Osteocyte (in vitro differentiated cells): Measurements from ENCODE around the gene ATP6AP1. TPM values are rescaled to one million over a fixed set of nuclear protein-coding genes. Genes with fewer than 3 reads are reported as not detected.

Experiments
- microRNA-seq: library from miRNA; unstranded; fragments of <30 nt; microRNA quantifications from one replicate; pipeline ENCODE4 v1.1.0, GENCODE V29; 2020; ENCODE audit not compliant: unreplicated experiment
- total RNA-seq: library from RNA; stranded (reverse); gene quantifications from 2 replicates; pipeline ENCODE4 v1.2.1, GENCODE V29; 2021

Gene ATP6AP1
- total RNA-seq, 1 donor from 2014 or later: 144 TPM

Small RNAs within 50 kb of the gene (microRNA-seq; reads per million reads assigned to microRNA genes)
- 2.7 reads per million for gene MIR6858

Other genes starting within 250 kb of the ATP6AP1 start
- gene OPN1MW, start 246.1 kb upstream of the ATP6AP1 start, total RNA-seq: not detected in 2 replicates
- gene OPN1MW2, start 208.9 kb upstream of the ATP6AP1 start, total RNA-seq: not detected in 2 replicates
- not detected in 2 replicates for gene OPN1MW3, start 171.1 kb upstream of the ATP6AP1 start, total RNA-seq
- gene TEX28, start 133.6 kb upstream of the ATP6AP1 start, total RNA-seq: not detected in 2 replicates
- not detected in 2 replicates for gene TKTL1, start 132.9 kb upstream of the ATP6AP1 start, total RNA-seq
- 2,024 and 2,203 TPM in 2 replicates for gene FLNA, start 54.0 kb upstream of the ATP6AP1 start, total RNA-seq
- gene EMD, start 49.4 kb upstream of the ATP6AP1 start, total RNA-seq: 68.9 and 73.1 TPM in 2 replicates
- 2,857 and 2,892 TPM in 2 replicates for gene RPL10, start 30.3 kb upstream of the ATP6AP1 start, total RNA-seq
- gene DNASE1L1, start 19.4 kb upstream of the ATP6AP1 start, total RNA-seq: 27.9 and 28.1 TPM in 2 replicates
- gene TAFAZZIN, start 17.1 kb upstream of the ATP6AP1 start, total RNA-seq: 46.2 and 47.3 TPM in 2 replicates
- gene GDI1, start 8.5 kb downstream of the ATP6AP1 start, total RNA-seq: 135 and 152 TPM in 2 replicates
- 92.2 and 92.8 TPM in 2 replicates for gene FAM50A, start 15.5 kb downstream of the ATP6AP1 start, total RNA-seq
- gene PLXNA3, start 29.6 kb downstream of the ATP6AP1 start, total RNA-seq: 107 and 108 TPM in 2 replicates
- 15.6 and 19.6 TPM in 2 replicates for gene LAGE3, start 50.6 kb downstream of the ATP6AP1 start, total RNA-seq
- 17.4 and 18.5 TPM in 2 replicates for gene UBL4A, start 57.9 kb downstream of the ATP6AP1 start, total RNA-seq
- 20.6 and 22.4 TPM in 2 replicates for gene SLC10A3, start 62.0 kb downstream of the ATP6AP1 start, total RNA-seq
- 38.2 and 40.4 TPM in 2 replicates for gene FAM3A, start 87.6 kb downstream of the ATP6AP1 start, total RNA-seq
- 103 and 108 TPM in 2 replicates for gene G6PD, start 118.2 kb downstream of the ATP6AP1 start, total RNA-seq
- 23.6 and 25.0 TPM in 2 replicates for gene IKBKG, start 118.9 kb downstream of the ATP6AP1 start, total RNA-seq
- not detected in 2 replicates for gene CTAG1A, start 156.5 kb downstream of the ATP6AP1 start, total RNA-seq
- gene CTAG1B, start 190.6 kb downstream of the ATP6AP1 start, total RNA-seq: not detected in 2 replicates
- not detected in 2 replicates for gene CTAG2, start 224.9 kb downstream of the ATP6AP1 start, total RNA-seq